SJSA1 (cell line): ENCODE measurements around the gene HOXC12. TPM values are rescaled to one million over a fixed set of nuclear protein-coding genes. Genes with fewer than 3 reads are reported as not detected.

Experiments used
- DNase-seq, 2 experiments: peaks; one replicate each; pipeline ENCODE4 v3.0.0-alpha.2; 2015 to 2020; ENCODE audit warnings: low spot score in 2 of 2, low read depth in 1 of 2
- H3K27ac ChIP-seq: fragments of 250-450 bp; sonication (Bioruptor Pico); 2 replicates; pipeline ENCODE4 v1.5.1; 2020; ENCODE audit warnings: mild to moderate bottlenecking, moderate library complexity
- H3K27me3 ChIP-seq: fragments of 250-450 bp; sonication (Bioruptor Pico); replicated peaks from 2 replicates; pipeline ENCODE4 v1.5.1; 2020; ENCODE audit warnings: mild to moderate bottlenecking, moderate library complexity
- H3K36me3 ChIP-seq: fragments of 250-450 bp; sonication (Bioruptor Pico); 2 replicates; pipeline ENCODE4 v1.5.1; 2020; ENCODE audit warnings: mild to moderate bottlenecking
- H3K4me1 ChIP-seq: fragments of 250-450 bp; sonication (Bioruptor Pico); replicated peaks from 2 replicates; pipeline ENCODE4 v1.6.1; 2021; ENCODE audit warnings: mild to moderate bottlenecking
- H3K4me3 ChIP-seq: fragments of 250-450 bp; sonication (Bioruptor Pico); 2 replicates; pipeline ENCODE4 v1.5.1; 2020; ENCODE audit warnings: mild to moderate bottlenecking
- H3K9me3 ChIP-seq: fragments of 250-450 bp; sonication (Bioruptor Pico); replicated peaks from 2 replicates; pipeline ENCODE4 v1.5.1; 2020; ENCODE audit warnings: mild to moderate bottlenecking
- total RNA-seq: library from RNA; depleted of rRNA; stranded (reverse); fragments of >200 nt; shearing (Covaris generic); gene quantifications from 2 replicates; pipeline ENCODE4 v1.2.3, GENCODE V29; 2014

HOXC12 gene
- total RNA-seq, 1 experiment from 2014 or later = 8.6 TPM

DNA sequence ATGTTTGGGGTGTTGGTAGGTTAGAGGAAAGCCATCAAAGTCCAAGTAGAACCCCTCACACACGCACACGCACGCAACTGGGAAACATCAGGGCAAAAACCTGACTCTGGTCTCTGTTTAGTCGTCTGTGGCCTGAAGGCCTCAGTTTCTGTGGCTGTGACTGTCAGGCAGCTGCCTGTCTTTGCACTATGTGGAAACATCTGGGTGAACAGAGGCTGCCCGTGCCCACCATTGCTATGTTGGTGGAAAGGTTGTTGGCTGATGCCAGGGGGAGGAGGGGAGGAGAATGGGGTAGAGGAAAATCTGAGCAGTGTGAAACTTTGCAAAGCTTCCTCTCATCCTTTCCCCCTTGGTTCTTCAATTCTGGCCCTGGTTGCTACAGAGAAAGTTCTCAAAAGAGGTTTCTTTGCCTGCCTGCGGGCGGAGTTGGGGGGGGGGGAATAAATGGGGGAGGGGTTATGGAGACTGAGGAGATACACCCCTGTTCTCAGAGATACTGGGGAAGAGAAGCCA is 37.7 kb downstream of the HOXC12 start:
- Histone ChIP-seq H3K4me3 (no peak overlapping the region; the same call in 1 of the 2 replicates), H3K36me3 (no peaks in the 10 kb centered on the region), H3K27ac (peak overlapping the region; percentile 93), H3K9me3 (no peaks in the 10 kb centered on the region), H3K27me3 (no peaks in the 10 kb centered on the region), H3K4me1 (peaks cover 87% of the 10 kb centered on the region)
- DNase-seq = no peak

- peak overlapping the region; percentile 49 for H3K4me3 ChIP-seq
- H3K36me3 ChIP-seq = no peaks in the 10 kb centered on the region
- peak in 1 of 2 experiments; percentile 66 for DNase-seq
- no peaks in the 10 kb centered on the region for H3K27me3 ChIP-seq
- H3K27ac ChIP-seq = peak overlapping the region; percentile 93
- H3K9me3 ChIP-seq = no peaks in the 10 kb centered on the region
- peaks cover 87% of the 10 kb centered on the region for H3K4me1 ChIP-seq
Measured at GRCh38 chr12:53993162-53994008, 38.7 kb downstream of the HOXC12 start.

DNA sequence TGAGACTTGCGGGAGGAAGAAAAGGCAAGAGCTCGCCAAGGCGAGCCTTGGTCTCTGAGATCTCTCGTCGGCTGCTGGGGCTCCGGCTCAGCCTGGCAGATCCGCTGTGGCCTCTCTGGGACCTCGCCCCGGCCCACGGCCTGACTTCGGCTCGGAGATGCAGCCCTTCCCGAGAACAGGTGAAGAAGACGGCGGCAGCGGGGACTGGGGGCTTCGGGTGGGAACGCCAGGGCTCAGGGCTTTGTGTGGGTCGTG is 39.2 kb downstream of the HOXC12 start:
- DNase-seq = no peak
- Histone ChIP-seq H3K4me1 (peaks cover 87% of the 10 kb centered on the region), H3K4me3 (peak overlapping the region; percentile 49), H3K9me3 (no peaks in the 10 kb centered on the region), H3K27ac (peak overlapping the region; percentile 93), H3K27me3 (no peaks in the 10 kb centered on the region), H3K36me3 (no peaks in the 10 kb centered on the region)

DNA sequence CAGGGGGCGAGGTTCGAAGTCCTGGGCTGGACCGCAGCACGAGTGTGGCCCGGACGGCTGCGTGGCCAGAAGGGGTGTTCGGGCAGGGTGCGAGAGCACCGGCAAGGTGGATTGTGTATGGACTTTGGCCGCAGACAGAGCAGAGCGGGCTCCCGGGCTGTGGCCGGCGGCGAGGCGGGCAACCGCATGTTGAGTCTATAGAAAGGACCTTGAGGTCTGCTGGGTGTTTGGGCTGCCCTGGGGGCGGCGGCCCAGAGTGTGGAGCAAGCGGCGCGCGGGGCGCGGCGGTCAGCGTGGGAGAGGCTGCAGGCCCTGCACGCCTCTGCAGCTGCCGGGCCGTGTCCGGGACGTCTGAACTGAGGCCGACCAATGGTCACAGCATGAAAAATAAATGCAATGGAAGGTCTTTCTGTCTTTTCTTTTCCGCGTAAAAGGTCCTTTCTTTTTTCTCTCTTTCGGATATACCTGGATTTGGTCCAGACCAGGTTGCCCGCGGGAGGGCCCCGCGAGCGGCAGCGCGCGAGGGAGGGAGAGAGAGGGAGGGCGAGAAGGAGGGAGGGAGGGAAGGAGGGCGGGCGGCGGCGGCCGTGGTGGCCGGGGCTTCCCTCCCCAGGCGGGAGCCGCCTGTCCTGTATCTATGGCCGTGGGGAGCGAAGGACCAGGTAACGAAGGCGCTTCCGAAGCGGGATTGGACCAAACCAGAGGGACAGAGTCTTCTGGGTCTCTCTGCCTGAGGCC is 39.7 kb downstream of the HOXC12 start:
- DNase-seq = peak in 1 of 2 experiments; percentile 73
- Histone ChIP-seq H3K27ac (peak overlapping the region; percentile 93), H3K36me3 (no peaks in the 10 kb centered on the region), H3K4me3 (peak overlapping the region; percentile 49), H3K4me1 (peaks cover 83% of the 10 kb centered on the region), H3K9me3 (no peaks in the 10 kb centered on the region), H3K27me3 (no peaks in the 10 kb centered on the region)

- peaks cover 77% of the 10 kb centered on the region for H3K4me1 ChIP-seq
- H3K4me3 ChIP-seq = peak overlapping the region; percentile 49
- DNase-seq = peak in 1 of 2 experiments; percentile 78
- no peaks in the 10 kb centered on the region for H3K36me3 ChIP-seq
- peak overlapping the region; percentile 93 for H3K27ac ChIP-seq
- no peaks in the 10 kb centered on the region for H3K27me3 ChIP-seq
- no peaks in the 10 kb centered on the region for H3K9me3 ChIP-seq
Measured at GRCh38 chr12:53995002-53995377, 40.3 kb downstream of the HOXC12 start.

DNA sequence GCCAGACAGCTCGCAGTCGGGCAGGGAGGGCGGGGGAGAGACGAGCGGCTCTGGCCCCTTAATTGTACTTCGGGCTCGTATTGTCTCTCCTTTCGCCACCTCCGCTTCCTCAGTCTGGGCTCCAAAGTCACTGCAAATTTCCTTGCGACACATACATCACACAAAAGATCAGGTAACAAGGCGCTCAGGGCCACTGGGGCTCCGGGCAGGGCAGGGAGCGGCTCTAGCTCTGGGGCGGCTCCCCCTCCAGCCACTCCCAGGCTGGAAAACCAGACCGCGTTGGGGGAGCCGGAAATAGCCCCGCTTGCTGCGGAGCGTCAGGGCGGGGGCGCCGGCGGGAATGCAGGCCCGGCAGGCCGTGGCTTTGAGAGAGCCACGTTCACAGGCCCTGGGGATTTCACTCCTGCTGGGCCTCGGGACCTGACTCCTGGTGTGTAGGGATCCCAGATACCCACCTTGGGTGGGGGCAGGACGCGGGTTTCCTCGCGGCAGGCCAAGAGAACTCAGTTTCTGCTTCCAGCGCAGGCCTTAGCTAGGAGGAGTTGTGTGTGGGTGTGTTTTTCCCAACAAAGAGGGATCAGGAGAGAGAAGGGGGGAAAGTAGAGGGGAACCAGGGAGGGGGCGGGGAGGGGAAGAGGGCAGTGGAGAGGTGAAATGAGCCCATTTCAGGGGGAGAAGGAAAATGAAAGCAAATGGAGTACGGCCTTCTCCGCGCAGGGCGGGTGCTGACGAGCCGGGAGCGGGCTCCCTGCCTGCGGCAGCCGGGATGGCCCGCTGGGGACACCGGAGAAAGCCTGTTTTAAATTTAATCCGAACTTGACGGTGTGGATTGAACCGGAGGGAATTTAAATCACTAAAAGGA is 40.9 kb downstream of the HOXC12 start:
- DNase-seq = peak; percentile 80 to 89
- Histone ChIP-seq H3K27ac (peak overlapping the region; percentile 93), H3K36me3 (no peaks in the 10 kb centered on the region), H3K9me3 (no peaks in the 10 kb centered on the region), H3K27me3 (no peaks in the 10 kb centered on the region), H3K4me3 (peak overlapping the region; percentile 49), H3K4me1 (peaks cover 72% of the 10 kb centered on the region)

DNA sequence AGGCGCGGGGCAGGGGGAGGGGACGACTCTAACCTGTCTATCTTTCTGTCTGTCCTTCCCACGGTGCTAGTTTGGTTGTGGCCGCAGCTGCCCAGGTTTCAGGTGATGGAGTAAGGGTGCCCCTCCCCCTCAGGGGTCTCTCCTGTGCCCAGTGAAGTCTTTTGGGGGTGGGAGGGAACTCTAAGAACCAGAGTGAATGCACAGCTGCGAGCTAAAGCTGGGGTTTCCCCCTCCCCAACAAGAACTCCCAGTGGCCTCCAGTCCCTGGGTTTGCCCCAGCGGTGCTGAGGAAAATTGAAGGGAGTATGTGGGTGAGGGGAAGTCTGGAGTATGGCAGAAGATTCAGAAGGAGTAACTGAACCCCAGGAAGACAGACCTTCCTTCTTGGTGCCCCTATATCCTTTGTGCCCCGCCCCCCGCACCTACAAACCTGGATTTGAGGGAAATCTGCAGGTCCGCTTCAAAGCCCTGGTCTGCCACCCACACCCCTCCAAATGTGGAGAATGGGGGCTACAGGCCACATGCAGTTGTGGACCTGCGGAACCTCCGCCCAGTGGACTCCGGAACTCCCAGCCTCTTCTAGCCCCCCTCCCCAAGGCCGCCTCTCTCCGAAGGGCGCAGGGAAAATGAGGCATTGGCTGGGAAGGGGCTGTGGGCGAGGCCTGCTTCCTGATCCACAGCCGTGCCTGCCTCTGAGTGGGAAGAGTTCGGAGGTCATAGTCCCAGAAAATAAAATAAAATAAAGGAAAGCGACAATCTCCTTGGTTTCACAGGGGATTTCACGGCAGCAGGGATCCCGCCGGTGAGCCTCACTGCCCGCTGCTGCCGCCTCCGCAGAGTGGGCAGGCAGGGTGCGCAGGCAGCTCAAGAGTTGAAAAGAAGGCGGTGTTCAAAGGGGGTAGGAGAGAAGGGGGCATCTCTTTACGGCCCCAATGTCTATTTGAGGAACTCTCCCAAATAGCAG is 41.8 kb downstream of the HOXC12 start:
- peaks cover 72% of the 10 kb centered on the region for H3K4me1 ChIP-seq
- H3K9me3 ChIP-seq = no peaks in the 10 kb centered on the region
- peak in 1 of 2 experiments; percentile 80 for DNase-seq
- no peaks in the 10 kb centered on the region for H3K36me3 ChIP-seq
- H3K27ac ChIP-seq = peak overlapping the region; percentile 93
- H3K4me3 ChIP-seq = peak overlapping the region; percentile 49
- H3K27me3 ChIP-seq = no peaks in the 10 kb centered on the region

DNA sequence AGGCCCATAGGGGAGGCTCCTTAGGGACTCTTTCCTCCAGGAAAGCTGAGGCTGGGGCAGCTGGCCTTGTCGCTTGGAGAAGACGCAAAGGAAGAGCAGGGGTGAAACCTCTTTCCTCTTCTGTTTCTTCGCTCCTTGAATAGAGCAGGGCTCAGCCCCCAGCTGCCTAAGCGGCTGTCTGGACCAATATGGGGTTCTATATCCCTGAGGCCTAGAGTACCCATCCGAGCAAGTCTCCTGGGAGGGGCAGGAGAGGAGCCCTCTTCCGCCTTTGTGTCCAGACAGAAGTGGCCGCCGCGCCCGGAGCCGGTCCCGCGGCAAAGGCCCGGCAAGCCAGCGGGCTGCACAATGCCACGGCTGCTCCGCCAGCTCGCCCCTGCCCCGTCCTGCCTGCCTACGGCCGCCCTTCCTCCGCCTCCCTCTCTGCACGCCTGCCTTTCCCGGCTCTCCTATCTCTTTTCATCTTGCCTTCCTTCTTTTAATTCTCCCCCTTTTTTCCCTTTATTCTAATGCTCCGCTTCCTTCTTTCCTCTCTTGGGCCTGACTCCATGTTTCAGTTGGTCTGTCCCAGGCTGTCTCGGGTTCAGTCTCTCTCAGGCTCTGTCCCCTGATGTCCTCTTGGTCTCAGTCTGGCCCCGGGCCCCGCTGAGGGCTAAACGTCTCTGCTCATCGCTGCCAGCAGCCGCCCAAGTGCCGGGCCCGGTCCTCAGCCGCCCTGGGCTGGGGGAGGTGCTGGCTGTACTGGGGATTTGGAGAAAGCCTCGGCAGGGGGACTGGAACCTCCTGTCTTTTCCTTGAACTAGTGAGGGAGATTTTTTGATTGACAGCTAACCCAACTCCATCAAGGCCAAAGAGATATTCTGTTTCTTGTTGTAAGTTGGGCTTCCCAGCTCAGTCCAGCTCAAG is 42.8 kb downstream of the HOXC12 start:
- Histone ChIP-seq H3K27ac (peak overlapping the region; percentile 93), H3K4me3 (peak overlapping the region; percentile 49)
- DNase-seq = peak in 1 of 2 experiments; percentile 77

GRCh38 chr12:53998110-53998899 is 43.6 kb downstream of the HOXC12 start:
- Histone ChIP-seq H3K36me3 (0 out of 2 replicates have a peak, but pooled peaks cover 5% of the 10 kb centered on the region), H3K9me3 (no peaks in the 10 kb centered on the region), H3K4me3 (peak overlapping the region; percentile 49), H3K27me3 (no peaks in the 10 kb centered on the region), H3K4me1 (peaks cover 58% of the 10 kb centered on the region), H3K27ac (peak overlapping the region; percentile 93)
- DNase-seq = no peak

More for the DNA sequence above, 42.8 kb downstream of the HOXC12 start:
- Histone ChIP-seq H3K9me3 (no peaks in the 10 kb centered on the region), H3K4me1 (peaks cover 64% of the 10 kb centered on the region), H3K27me3 (no peaks in the 10 kb centered on the region), H3K36me3 (0 out of 2 replicates have a peak, but pooled peaks cover 2% of the 10 kb centered on the region)

GRCh38 chr12:53998900-53999236 is 44.2 kb downstream of the HOXC12 start:
- Histone ChIP-seq H3K36me3 (0 out of 2 replicates have a peak, but pooled peaks cover 5% of the 10 kb centered on the region), H3K9me3 (no peaks in the 10 kb centered on the region), H3K4me1 (peaks cover 58% of the 10 kb centered on the region), H3K4me3 (no peak overlapping the region), H3K27ac (peak overlapping the region; percentile 18), H3K27me3 (no peaks in the 10 kb centered on the region)
- no peak for DNase-seq

DNA sequence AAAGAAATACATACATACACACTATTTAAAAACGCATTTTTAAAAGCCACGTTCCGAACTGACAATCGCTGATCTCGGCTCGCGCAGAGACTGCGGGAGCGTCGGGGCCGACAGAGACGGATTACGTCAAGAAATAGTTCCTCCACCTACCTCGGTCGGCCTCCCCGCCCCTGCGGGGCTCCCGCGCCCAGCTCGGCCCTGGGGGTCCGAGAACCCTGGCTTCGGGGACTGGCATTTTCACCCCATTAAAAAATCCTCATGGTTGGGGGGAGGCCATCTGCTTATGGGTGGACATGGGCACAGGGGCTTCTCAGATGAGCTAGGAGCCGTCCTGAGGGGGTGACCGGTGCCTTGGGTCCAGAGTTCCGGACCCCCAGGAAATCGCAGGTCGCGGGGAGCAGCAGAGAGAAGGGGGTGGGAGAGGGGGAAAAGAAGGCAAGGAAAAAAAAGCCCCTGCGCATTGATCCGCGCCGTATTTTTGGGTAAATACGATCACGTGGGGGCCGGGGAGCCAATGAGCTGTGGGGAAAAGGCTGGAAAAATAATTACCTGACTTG is 44.9 kb downstream of the HOXC12 start:
- Histone ChIP-seq H3K4me1 (peaks cover 58% of the 10 kb centered on the region), H3K36me3 (0 out of 2 replicates have a peak, but pooled peaks cover 5% of the 10 kb centered on the region), H3K9me3 (no peaks in the 10 kb centered on the region), H3K4me3 (peak overlapping the region; percentile 71), H3K27me3 (no peaks in the 10 kb centered on the region), H3K27ac (peak overlapping the region; percentile 89)
- peak; percentile 77 to 83 for DNase-seq
